ENCODE data around the gene LMNA.

The LMNA gene

GRCh38 chr1:156128308-156128653, 13.8 kb downstream of the LMNA start:
- DNase-seq (ENCODE audit: low read depth, low spot score) = no peak
- no peak overlapping the region for H3K4me3 ChIP-seq (ENCODE audit: low read depth, low read length)
- TF ChIP-seq, protein P1, sequence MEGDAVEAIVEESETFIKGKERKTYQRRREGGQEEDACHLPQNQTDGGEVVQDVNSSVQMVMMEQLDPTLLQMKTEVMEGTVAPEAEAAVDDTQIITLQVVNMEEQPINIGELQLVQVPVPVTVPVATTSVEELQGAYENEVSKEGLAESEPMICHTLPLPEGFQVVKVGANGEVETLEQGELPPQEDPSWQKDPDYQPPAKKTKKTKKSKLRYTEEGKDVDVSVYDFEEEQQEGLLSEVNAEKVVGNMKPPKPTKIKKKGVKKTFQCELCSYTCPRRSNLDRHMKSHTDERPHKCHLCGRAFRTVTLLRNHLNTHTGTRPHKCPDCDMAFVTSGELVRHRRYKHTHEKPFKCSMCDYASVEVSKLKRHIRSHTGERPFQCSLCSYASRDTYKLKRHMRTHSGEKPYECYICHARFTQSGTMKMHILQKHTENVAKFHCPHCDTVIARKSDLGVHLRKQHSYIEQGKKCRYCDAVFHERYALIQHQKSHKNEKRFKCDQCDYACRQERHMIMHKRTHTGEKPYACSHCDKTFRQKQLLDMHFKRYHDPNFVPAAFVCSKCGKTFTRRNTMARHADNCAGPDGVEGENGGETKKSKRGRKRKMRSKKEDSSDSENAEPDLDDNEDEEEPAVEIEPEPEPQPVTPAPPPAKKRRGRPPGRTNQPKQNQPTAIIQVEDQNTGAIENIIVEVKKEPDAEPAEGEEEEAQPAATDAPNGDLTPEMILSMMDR (IDR thresholded peaks at IDR 0.05; ENCODE audit: low read depth, low read length) = no peak
- in situ Hi-C loops (cut with HindIII; ENCODE audit: low sequenced_read_pairs) = no loop called here

GRCh38 chr1:156128654-156129597, 14.4 kb downstream of the LMNA start:
- in situ Hi-C loops (cut with HindIII; ENCODE audit: low sequenced_read_pairs) = no loop called here
- peak; percentile 70 for DNase-seq (ENCODE audit: low read depth, low spot score)
- no peak overlapping the region for H3K4me3 ChIP-seq (ENCODE audit: low read depth, low read length)
- TF ChIP-seq, protein P1 (IDR thresholded peaks at IDR 0.05; ENCODE audit: low read depth, low read length) = no peak

GRCh38 chr1:156129687-156130577, 15.4 kb downstream of the LMNA start:
- TF ChIP-seq, protein P1 (IDR thresholded peaks at IDR 0.05; ENCODE audit: low read depth, low read length) = peak; percentile 92
- in situ Hi-C loops (cut with HindIII; ENCODE audit: low sequenced_read_pairs) = no loop called here
- peak; percentile 95 for DNase-seq (ENCODE audit: low read depth, low spot score)
- no peak overlapping the region for H3K4me3 ChIP-seq (ENCODE audit: low read depth, low read length)

DNA sequence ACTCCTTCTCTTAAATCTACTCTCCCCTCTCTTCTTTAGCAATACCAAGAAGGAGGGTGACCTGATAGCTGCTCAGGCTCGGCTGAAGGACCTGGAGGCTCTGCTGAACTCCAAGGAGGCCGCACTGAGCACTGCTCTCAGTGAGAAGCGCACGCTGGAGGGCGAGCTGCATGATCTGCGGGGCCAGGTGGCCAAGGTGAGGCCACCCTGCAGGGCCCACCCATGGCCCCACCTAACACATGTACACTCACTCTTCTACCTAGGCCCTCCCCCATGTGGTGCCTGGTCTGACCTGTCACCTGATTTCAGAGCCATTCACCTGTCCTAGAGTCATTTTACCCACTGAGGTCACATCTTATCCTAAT, 16.0 kb downstream of the LMNA start:
- DNase-seq (ENCODE audit: low read depth, low spot score) = no peak
- in situ Hi-C loops (cut with HindIII; ENCODE audit: low sequenced_read_pairs) = no loop called here
- TF ChIP-seq, protein P1 (IDR thresholded peaks at IDR 0.05; ENCODE audit: low read depth, low read length) = no peak
- H3K4me3 ChIP-seq (ENCODE audit: low read depth, low read length) = no peak overlapping the region

DNA sequence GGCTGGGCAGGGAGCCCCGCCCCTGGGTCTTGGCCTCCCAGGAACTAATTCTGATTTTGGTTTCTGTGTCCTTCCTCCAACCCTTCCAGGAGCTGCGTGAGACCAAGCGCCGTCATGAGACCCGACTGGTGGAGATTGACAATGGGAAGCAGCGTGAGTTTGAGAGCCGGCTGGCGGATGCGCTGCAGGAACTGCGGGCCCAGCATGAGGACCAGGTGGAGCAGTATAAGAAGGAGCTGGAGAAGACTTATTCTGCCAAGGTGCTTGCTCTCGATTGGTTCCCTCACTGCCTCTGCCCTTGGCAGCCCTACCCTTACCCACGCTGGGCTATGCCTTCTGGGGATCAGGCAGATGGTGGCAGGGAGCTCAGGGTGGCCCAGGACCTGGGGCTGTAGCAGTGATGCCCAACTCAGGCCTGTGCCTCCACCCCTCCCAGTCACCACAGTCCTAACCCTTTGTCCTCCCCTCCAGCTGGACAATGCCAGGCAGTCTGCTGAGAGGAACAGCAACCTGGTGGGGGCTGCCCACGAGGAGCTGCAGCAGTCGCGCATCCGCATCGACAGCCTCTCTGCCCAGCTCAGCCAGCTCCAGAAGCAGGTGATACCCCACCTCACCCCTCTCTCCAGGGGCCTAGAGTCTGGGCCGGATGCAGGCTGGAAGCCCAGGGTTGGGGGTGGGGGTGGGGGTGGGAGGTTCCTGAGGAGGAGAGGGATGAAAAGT, 20.4 kb downstream of the LMNA start:
- no peak overlapping the region for H3K4me3 ChIP-seq (ENCODE audit: low read depth, low read length)
- in situ Hi-C loops (cut with HindIII; ENCODE audit: low sequenced_read_pairs) = no loop called here
- DNase-seq (ENCODE audit: low read depth, low spot score) = no peak
- TF ChIP-seq, protein P1 (IDR thresholded peaks at IDR 0.05; ENCODE audit: low read depth, low read length) = no peak

All from astrocyte of the spinal cord (primary cell).